ENCODE results near the gene PNKP.

Gene PNKP

GRCh38 chr19:49877020-49877878, 9.9 kb upstream of the PNKP start, which contains the start of the genes AKT1S1 and TBC1D17 (continued):
- TF ChIP-seq, protein P1, sequence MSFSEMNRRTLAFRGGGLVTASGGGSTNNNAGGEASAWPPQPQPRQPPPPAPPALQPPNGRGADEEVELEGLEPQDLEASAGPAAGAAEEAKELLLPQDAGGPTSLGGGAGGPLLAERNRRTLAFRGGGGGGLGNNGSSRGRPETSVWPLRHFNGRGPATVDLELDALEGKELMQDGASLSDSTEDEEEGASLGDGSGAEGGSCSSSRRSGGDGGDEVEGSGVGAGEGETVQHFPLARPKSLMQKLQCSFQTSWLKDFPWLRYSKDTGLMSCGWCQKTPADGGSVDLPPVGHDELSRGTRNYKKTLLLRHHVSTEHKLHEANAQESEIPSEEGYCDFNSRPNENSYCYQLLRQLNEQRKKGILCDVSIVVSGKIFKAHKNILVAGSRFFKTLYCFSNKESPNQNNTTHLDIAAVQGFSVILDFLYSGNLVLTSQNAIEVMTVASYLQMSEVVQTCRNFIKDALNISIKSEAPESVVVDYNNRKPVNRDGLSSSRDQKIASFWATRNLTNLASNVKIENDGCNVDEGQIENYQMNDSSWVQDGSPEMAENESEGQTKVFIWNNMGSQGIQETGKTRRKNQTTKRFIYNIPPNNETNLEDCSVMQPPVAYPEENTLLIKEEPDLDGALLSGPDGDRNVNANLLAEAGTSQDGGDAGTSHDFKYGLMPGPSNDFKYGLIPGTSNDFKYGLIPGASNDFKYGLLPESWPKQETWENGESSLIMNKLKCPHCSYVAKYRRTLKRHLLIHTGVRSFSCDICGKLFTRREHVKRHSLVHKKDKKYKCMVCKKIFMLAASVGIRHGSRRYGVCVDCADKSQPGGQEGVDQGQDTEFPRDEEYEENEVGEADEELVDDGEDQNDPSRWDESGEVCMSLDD (tag by site-specific recombination; IDR thresholded peaks at IDR 0.05): 0 out of 2 replicates have a peak, but pooled peaks have one; percentile 30
- TF ChIP-seq ZNF776 (tag by site-specific recombination; IDR thresholded peaks at IDR 0.05; ENCODE audit: borderline replicate concordance) (no peak), ZNF155 (tag by site-specific recombination; IDR thresholded peaks at IDR 0.05) (no peak), REPIN1 (tag by site-specific recombination; IDR thresholded peaks at IDR 0.05; ENCODE audit: low read depth) (no peak), WT1 (tag by site-specific recombination; IDR thresholded peaks at IDR 0.05) (peak; percentile 30), EGR2 (tag by site-specific recombination; IDR thresholded peaks at IDR 0.05; ENCODE audit: low read depth) (peak; percentile 64), ZBTB6 (tag by site-specific recombination; IDR thresholded peaks at IDR 0.05) (peak; percentile 75), ZNF16 (tag by site-specific recombination; IDR thresholded peaks at IDR 0.05; ENCODE audit: low read depth) (no peak), ZNF624 (tag by site-specific recombination; IDR thresholded peaks at IDR 0.05) (no peak), ZNF621 (tag by site-specific recombination; IDR thresholded peaks at IDR 0.05) (no peak), ZNF10 (tag by site-specific recombination; IDR thresholded peaks at IDR 0.05) (peak; percentile 22; the same call in 1 of the 2 replicates), ZNF157 (tag by site-specific recombination; IDR thresholded peaks at IDR 0.05) (no peak), ZNF571 (tag by site-specific recombination; IDR thresholded peaks at IDR 0.05) (no peak), ZFP37 (tag by site-specific recombination; IDR thresholded peaks at IDR 0.05) (peak; percentile 56; the same call in 1 of the 2 replicates), KLF7 (tag by site-specific recombination; IDR thresholded peaks at IDR 0.05; ENCODE audit: borderline replicate concordance) (0 out of 2 replicates have a peak, but pooled peaks have one; percentile 12), ZNF266 (tag by site-specific recombination; IDR thresholded peaks at IDR 0.05; ENCODE audit: low read depth) (no peak), ZNF121 (tag by site-specific recombination; IDR thresholded peaks at IDR 0.05) (no peak), ZBTB20 (tag by site-specific recombination; IDR thresholded peaks at IDR 0.05) (peak; percentile 89), GLI4 (tag by site-specific recombination; IDR thresholded peaks at IDR 0.05) (no peak), ZNF169 (tag by site-specific recombination; IDR thresholded peaks at IDR 0.05) (no peak; the same call in 1 of the 2 replicates), ZNF626 (tag by site-specific recombination; IDR thresholded peaks at IDR 0.05) (no peak)
- TF ChIP-seq, protein P2, sequence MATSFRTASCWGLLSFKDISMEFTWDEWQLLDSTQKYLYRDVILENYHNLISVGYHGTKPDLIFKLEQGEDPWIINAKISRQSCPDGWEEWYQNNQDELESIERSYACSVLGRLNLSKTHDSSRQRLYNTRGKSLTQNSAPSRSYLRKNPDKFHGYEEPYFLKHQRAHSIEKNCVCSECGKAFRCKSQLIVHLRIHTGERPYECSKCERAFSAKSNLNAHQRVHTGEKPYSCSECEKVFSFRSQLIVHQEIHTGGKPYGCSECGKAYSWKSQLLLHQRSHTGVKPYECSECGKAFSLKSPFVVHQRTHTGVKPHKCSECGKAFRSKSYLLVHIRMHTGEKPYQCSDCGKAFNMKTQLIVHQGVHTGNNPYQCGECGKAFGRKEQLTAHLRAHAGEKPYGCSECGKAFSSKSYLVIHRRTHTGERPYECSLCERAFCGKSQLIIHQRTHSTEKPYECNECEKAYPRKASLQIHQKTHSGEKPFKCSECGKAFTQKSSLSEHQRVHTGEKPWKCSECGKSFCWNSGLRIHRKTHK (tag by site-specific recombination; IDR thresholded peaks at IDR 0.05): no peak
- TF ChIP-seq, protein P3, sequence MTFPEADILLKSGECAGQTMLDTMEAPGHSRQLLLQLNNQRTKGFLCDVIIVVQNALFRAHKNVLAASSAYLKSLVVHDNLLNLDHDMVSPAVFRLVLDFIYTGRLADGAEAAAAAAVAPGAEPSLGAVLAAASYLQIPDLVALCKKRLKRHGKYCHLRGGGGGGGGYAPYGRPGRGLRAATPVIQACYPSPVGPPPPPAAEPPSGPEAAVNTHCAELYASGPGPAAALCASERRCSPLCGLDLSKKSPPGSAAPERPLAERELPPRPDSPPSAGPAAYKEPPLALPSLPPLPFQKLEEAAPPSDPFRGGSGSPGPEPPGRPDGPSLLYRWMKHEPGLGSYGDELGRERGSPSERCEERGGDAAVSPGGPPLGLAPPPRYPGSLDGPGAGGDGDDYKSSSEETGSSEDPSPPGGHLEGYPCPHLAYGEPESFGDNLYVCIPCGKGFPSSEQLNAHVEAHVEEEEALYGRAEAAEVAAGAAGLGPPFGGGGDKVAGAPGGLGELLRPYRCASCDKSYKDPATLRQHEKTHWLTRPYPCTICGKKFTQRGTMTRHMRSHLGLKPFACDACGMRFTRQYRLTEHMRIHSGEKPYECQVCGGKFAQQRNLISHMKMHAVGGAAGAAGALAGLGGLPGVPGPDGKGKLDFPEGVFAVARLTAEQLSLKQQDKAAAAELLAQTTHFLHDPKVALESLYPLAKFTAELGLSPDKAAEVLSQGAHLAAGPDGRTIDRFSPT (tag by site-specific recombination; IDR thresholded peaks at IDR 0.05): no peak
- TF ChIP-seq, protein P4, sequence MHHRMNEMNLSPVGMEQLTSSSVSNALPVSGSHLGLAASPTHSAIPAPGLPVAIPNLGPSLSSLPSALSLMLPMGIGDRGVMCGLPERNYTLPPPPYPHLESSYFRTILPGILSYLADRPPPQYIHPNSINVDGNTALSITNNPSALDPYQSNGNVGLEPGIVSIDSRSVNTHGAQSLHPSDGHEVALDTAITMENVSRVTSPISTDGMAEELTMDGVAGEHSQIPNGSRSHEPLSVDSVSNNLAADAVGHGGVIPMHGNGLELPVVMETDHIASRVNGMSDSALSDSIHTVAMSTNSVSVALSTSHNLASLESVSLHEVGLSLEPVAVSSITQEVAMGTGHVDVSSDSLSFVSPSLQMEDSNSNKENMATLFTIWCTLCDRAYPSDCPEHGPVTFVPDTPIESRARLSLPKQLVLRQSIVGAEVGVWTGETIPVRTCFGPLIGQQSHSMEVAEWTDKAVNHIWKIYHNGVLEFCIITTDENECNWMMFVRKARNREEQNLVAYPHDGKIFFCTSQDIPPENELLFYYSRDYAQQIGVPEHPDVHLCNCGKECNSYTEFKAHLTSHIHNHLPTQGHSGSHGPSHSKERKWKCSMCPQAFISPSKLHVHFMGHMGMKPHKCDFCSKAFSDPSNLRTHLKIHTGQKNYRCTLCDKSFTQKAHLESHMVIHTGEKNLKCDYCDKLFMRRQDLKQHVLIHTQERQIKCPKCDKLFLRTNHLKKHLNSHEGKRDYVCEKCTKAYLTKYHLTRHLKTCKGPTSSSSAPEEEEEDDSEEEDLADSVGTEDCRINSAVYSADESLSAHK (tag by site-specific recombination; IDR thresholded peaks at IDR 0.05): peak; percentile 52; the same call in 1 of the 2 replicates
- TF ChIP-seq, protein P5, sequence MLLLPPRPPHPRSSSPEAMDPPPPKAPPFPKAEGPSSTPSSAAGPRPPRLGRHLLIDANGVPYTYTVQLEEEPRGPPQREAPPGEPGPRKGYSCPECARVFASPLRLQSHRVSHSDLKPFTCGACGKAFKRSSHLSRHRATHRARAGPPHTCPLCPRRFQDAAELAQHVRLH (tag by site-specific recombination; IDR thresholded peaks at IDR 0.05): peak; percentile 38

Measured in HEK293 (cell line).